ENCODE measurements around the gene NRN1L. TPM values are rescaled to one million over a fixed set of nuclear protein-coding genes. Genes with fewer than 3 reads are reported as not detected.

Gene NRN1L
- total and polyA plus RNA-seq, 2 of the 4 experiments (the other 2 are of a cell fraction), result 0.27 TPM; not detected in 1

GRCh38 chr16:67888331-67888730 is 3.6 kb downstream of the NRN1L start:
- no TSS peak for BruUV-seq (replicated peaks)
- H2BK5ac ChIP-seq (ENCODE audit: low read depth, low read length, poor library complexity, severe bottlenecking), result no peak overlapping the region
- H2AK9ac ChIP-seq (replicated peaks; ENCODE audit: low read depth, low read length, poor library complexity), result no peak overlapping the region
- no peak overlapping the region for H3K4me3 ChIP-seq (ENCODE audit: insufficient read depth, low read depth, low read length)
- TF ChIP-seq MXI1 (IDR thresholded peaks at IDR 0.05; ENCODE audit: borderline replicate concordance, low read depth, low read length) (no peak), USF2 (IDR thresholded peaks at IDR 0.05; ENCODE audit: low read depth, low read length) (no peak), RFX5 (IDR thresholded peaks at IDR 0.05; ENCODE audit: low read depth, low read length) (no peak), SMC3 (IDR thresholded peaks at IDR 0.05; ENCODE audit: low read depth, low read length) (no peak), CTCF (conservative IDR thresholded peaks at IDR 0.05; ENCODE audit: low read depth, low read length) (no peak), MAFK (IDR thresholded peaks at IDR 0.05; ENCODE audit: low read depth, low read length) (no peak), MAZ (IDR thresholded peaks at IDR 0.05; ENCODE audit: borderline replicate concordance, low read depth, low read length) (no peak), FOS (IDR thresholded peaks at IDR 0.05; ENCODE audit: low read depth, low read length) (no peak)
- no peak overlapping the region for H3K4me2 ChIP-seq (ENCODE audit: low read depth, low read length)
- no peak overlapping the region for H2BK20ac ChIP-seq (ENCODE audit: low read depth, low read length)
- intact Hi-C loops (cut with micrococcal nuclease), result no loop called here
- no peak overlapping the region for H3K18ac ChIP-seq (ENCODE audit: low read depth, low read length)
- H3K56ac ChIP-seq (ENCODE audit: extremely low read depth, insufficient read depth, low read length), result no peak overlapping the region
- no CpG with 5 or more reads among the region's 3 CpGs for WGBS, 2 experiments (ENCODE audit: extremely low coverage in 2 of 2, insufficient read length in 1 of 2)
- H3K4ac ChIP-seq (ENCODE audit: low read depth, low read length), result no peak overlapping the region
- H3K9me3 ChIP-seq (ENCODE audit: control insufficient read depth, insufficient read depth, low read length), result no peaks in the 10 kb centered on the region
- H4K91ac ChIP-seq (ENCODE audit: insufficient read depth, low read depth, low read length), result no peak overlapping the region
- H2BK15ac ChIP-seq (ENCODE audit: low read depth, low read length), result no peak overlapping the region
- H4K8ac ChIP-seq (ENCODE audit: low read depth in 2 of 2, low read length in 2 of 2), result no peak overlapping the region
- no peak overlapping the region for H2AFZ ChIP-seq (replicated peaks; ENCODE audit: low read length, poor library complexity)
- H3K79me1 ChIP-seq (ENCODE audit: low read depth in 1 of 2, low read length in 2 of 2), result peaks cover 0 to 6% of the 10 kb centered on the region in 2 experiments; a peak in 3 of 4 replicates
- H4K20me1 ChIP-seq (ENCODE audit: insufficient read depth, low read length), result peaks cover 19% of the 10 kb centered on the region
- in situ Hi-C loops (cut with MboI; ENCODE audit: low sequenced_read_pairs), result no loop called here
- dilution Hi-C loops (cut with HindIII; ENCODE audit: low sequenced_read_pairs, unreplicated experiment), result no loop called here
- H2BK120ac ChIP-seq (ENCODE audit: low read depth, low read length), result no peak overlapping the region
- H3K36me3 ChIP-seq (ENCODE audit: control insufficient read depth, insufficient read depth, low read length), result peaks cover 10% of the 10 kb centered on the region
- ChIA-PET CTCF (no interaction called here), POLR2A (ENCODE audit: unreplicated experiment) (interaction anchor here (0.6 kb wide), 1 partner anchor 9 kb away, joined by 5 read pairs; no protein-coding TSS in a partner anchor)
- no peak overlapping the region for H3K23ac ChIP-seq (ENCODE audit: low read depth, low read length)
- H3K27ac ChIP-seq (ENCODE audit: insufficient read depth, low read length), result no peak overlapping the region
- no peak for DNase-seq
- no peak overlapping the region for H4K5ac ChIP-seq (ENCODE audit: low read depth, low read length)
- H3K4me1 ChIP-seq (ENCODE audit: control insufficient read depth, insufficient read depth, low read length), result peaks cover 4% of the 10 kb centered on the region; the same call in 1 of the 2 replicates
- no peak overlapping the region for H3K9ac ChIP-seq (ENCODE audit: low read depth, low read length)
- H3K27me3 ChIP-seq (ENCODE audit: control insufficient read depth, insufficient read depth, low read length), result no peaks in the 10 kb centered on the region
- no peaks in the 10 kb centered on the region for H3K9me1 ChIP-seq (ENCODE audit: insufficient read depth, low read length)
- H2AK5ac ChIP-seq (ENCODE audit: low read depth, low read length), result no peak overlapping the region
- ATAC-seq (ENCODE audit: low read depth), result no peak
- no peak overlapping the region for H3K14ac ChIP-seq (replicated peaks; ENCODE audit: low read depth, low read length)
